Tibial artery (tissue), 4 donors: ENCODE data around the gene SYNGR3.
"Not testable (repeated sequence)": the region's sequence is repeated elsewhere in the genome, so short reads cannot be mapped to it uniquely, and the experiment has no call there.

Experiments used
- DNase-seq, 2 donors: peaks; one replicate each; pipeline ENCODE4 v3.0.0-alpha.2; 2019
- H3K27ac ChIP-seq, 2 donors: fragments of 200-600 bp; sonication (generic) in 1 of 2; 1 replicate in 1 of 2; 2 replicates in 1 of 2; pipeline ENCODE4 v1.5.1; 2018 to 2019; ENCODE audit warnings: mild to moderate bottlenecking in 1 of 2
- H3K27me3 ChIP-seq, 2 donors: fragments of 200-600 bp; sonication (generic) in 1 of 2; one replicate each; pipeline versions ENCODE4 v1.5.1 to v1.6.0; 2016 to 2019
- H3K36me3 ChIP-seq, 3 donors: fragments of 200-600 bp; sonication (generic) in 2 of 3; one replicate each; pipeline ENCODE4 v1.5.1; 2016 to 2019; ENCODE audit warnings: mild to moderate bottlenecking in 2 of 3
- H3K4me1 ChIP-seq, 4 donors: fragments of 200-600 bp; sonication (generic) in 2 of 4; 1 replicate in 3 of 4; 2 replicates in 1 of 4; pipeline ENCODE4 v1.5.1; 2016 to 2019
- H3K4me3 ChIP-seq, 2 donors: fragments of 200-600 bp; sonication (generic) in 1 of 2; 1 replicate in 1 of 2; 2 replicates in 1 of 2; pipeline ENCODE4 v1.5.1; 2018 to 2019; ENCODE audit warnings: mild to moderate bottlenecking in 2 of 2
- H3K9me3 ChIP-seq, 3 donors: fragments of 200-600 bp; sonication (generic) in 1 of 3; one replicate each; pipeline ENCODE4 v1.5.1; 2016 to 2019
- intact Hi-C: fragments of 100-400 bp; cut with DNase I; formaldehyde crosslinking; loops from one replicate; pipeline ENCODE4 v1.15.0; 2023; ENCODE audit warnings: low total_unique reads
- TF ChIP-seq, protein P1 (sequence below), 2 experiments: fragments of 200-600 bp in 1 of 2; fragments of 450-650 bp in 1 of 2; IDR thresholded peaks; one replicate each; pipeline ENCODE4 v1.5.1; 2017 to 2019; ENCODE audit warnings: antibody characterized with exemption in 2 of 2, mild to moderate bottlenecking in 1 of 2, moderate library complexity in 1 of 2

SYNGR3 gene

DNA sequence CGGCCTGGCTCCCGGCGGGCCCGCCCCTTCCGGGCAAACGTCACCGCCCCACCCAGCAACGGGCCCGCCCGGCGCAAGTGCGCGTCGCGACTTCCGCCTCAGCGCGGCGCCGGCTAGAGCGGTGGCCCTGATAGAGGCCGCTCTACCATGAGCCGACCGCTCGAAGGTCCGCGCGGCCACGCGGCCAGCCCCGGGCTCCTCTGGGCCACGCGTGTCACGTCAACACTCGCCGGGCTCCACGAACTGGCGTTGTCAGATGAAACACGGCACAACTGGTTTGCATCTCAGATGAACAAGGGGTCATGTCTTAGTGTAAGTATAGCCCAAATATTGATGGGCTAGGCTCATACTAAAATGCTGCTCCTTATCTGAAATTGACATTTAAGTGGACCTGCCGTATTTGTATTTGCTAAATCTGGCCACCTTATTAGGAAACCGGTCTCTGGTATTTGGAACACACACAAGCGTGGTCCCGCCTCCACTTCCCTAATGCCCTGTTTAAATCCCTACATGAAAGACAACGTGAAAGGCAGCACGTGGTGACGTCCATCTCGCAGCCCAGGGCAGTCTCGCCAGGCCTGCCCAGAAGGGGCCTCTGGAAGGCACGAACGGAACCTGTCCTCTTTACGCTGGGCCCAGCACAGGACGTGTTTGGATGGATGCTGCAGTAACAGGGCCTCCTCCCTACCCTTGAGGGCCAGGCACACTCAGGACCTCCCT is 20.2 kb downstream of the SYNGR3 start, which contains the start of gene ZNF598:
Gene ZNF598 (minus strand): TSS at position 31 of the 720 bp plus-strand sequence.
- Histone ChIP-seq H3K4me1 (peaks cover 0 to 48% (median 47%) of the 10 kb centered on the region in 4 donors), H3K4me3 (peak within 1 kb of the TSS; percentile 90 to 99), H3K27ac (peak within 1 kb of the TSS; percentile 84 to 92), H3K27me3 (no peaks in the 10 kb centered on the region), H3K9me3 (no peaks in the 10 kb centered on the region), H3K36me3 (peaks cover 0 to 6% (median 0%) of the 10 kb centered on the region in 3 donors)
- TF ChIP-seq, protein P1, sequence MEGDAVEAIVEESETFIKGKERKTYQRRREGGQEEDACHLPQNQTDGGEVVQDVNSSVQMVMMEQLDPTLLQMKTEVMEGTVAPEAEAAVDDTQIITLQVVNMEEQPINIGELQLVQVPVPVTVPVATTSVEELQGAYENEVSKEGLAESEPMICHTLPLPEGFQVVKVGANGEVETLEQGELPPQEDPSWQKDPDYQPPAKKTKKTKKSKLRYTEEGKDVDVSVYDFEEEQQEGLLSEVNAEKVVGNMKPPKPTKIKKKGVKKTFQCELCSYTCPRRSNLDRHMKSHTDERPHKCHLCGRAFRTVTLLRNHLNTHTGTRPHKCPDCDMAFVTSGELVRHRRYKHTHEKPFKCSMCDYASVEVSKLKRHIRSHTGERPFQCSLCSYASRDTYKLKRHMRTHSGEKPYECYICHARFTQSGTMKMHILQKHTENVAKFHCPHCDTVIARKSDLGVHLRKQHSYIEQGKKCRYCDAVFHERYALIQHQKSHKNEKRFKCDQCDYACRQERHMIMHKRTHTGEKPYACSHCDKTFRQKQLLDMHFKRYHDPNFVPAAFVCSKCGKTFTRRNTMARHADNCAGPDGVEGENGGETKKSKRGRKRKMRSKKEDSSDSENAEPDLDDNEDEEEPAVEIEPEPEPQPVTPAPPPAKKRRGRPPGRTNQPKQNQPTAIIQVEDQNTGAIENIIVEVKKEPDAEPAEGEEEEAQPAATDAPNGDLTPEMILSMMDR (IDR thresholded peaks at IDR 0.05): peak in 1 of 2 experiments; percentile 12
- peak; percentile 77 to 90 for DNase-seq
- intact Hi-C loops: no loop called here

DNA sequence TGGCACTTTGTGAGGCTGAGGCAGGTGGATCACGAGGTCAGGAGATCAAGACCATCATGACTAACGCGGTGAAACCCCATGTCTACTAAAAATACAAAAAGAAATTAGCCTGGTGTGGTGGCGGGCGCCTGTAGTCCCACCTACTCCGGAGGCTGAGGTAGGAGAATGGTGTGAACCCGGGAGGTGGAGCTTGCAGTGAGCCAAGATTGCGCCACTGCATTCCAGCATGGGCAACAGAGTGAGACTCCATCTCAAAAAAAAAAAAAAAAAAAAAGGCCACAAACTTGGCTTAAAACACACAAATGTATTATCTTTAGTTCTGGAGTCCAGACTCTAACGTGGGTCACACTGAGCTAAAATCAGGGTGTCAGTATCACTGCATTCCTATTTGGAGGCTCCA is 22.0 kb downstream of the SYNGR3 start:
- H3K4me3 ChIP-seq, H3K36me3 ChIP-seq, DNase-seq, intact Hi-C loops, H3K27ac ChIP-seq, H3K27me3 ChIP-seq, H3K9me3 ChIP-seq: not testable (repeated sequence)
- peaks cover 0 to 33% (median 30%) of the 10 kb centered on the region in 4 donors for H3K4me1 ChIP-seq

DNA sequence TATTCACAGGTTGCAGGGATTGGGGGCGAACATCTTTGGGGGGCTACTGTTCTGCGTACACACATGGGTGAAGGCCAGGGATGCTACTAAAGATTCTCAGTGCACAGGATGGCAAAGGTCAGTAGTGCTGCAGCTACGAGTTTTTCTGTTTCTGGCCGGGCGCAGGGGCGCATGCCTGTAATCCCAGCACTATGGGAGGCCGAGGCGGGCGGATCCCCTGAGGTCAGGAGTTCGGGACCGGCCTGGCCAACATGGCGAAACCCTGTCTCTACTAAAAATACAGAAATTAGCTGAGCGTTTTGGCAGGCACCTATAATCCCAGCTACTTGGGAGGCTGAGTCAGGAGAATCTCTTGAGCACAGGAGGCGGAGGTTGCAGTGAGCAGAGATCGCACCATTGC is 23.8 kb downstream of the SYNGR3 start:
- no peak overlapping the region for H3K4me3 ChIP-seq
- TF ChIP-seq, protein P1 (IDR thresholded peaks at IDR 0.05): no peak
- no peak overlapping the region for H3K27ac ChIP-seq
- peaks cover 0 to 11% of the 10 kb centered on the region in 2 donors for H3K27me3 ChIP-seq
- no peaks in the 10 kb centered on the region for H3K9me3 ChIP-seq
- no peaks in the 10 kb centered on the region for H3K36me3 ChIP-seq
- intact Hi-C loops: no loop called here
- DNase-seq: no peak
- H3K4me1 ChIP-seq: peaks cover 0 to 15% (median 12%) of the 10 kb centered on the region in 4 donors

DNA sequence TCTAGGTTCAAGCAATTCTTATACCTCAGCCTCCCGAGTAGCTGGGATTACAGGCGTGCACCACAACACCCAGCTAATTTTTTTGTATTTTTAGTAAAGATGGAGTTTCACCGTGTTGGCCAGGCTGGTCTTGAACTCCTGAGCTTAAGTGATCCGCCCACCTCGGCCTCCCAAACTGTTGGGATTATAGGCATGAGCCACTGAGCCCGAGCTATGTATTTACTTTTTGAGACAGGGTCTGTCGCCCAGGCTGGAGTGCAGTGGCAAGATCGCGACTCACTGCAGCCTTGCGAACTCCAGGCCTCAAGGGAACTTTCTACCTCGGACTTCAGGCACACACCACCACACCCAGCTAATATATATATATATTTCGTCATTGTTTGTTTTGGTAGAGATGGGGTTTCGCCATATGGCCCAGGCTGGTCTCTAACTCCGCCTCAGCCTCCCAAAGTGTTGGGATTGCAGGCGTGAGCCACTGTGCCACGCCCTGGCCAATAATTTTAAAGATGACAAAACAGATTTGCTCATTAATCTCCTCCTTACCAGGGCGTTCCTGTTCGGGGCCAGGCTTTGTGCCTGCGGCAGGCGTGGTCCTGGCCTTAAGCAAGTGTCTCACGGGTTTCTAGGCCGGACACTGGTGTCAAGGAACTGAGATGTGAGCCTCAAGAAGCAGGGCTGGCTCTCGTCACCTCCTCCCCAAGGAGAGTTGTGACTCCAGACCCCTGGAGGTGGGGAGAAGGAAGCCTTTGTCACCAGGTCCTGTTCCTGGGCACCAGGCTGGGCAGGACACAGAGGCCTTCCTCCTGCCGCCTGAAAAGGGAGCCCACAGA is 25.6 kb downstream of the SYNGR3 start:
- intact Hi-C loops: no loop called here
- Histone ChIP-seq H3K4me1 (peaks cover 0 to 15% (median 13%) of the 10 kb centered on the region in 4 donors), H3K9me3 (no peaks in the 10 kb centered on the region), H3K27me3 (peaks cover 0 to 29% of the 10 kb centered on the region in 2 donors), H3K36me3 (no peaks in the 10 kb centered on the region), H3K27ac (no peak overlapping the region), H3K4me3 (no peak overlapping the region)
- no peak for DNase-seq
- TF ChIP-seq, protein P1 (IDR thresholded peaks at IDR 0.05): no peak

GRCh38 chr16:2015947-2016208 is 26.1 kb downstream of the SYNGR3 start:
- DNase-seq: no peak
- TF ChIP-seq, protein P1 (IDR thresholded peaks at IDR 0.05): no peak
- no peaks in the 10 kb centered on the region for H3K9me3 ChIP-seq
- H3K4me3 ChIP-seq: no peak overlapping the region
- peaks cover 0 to 16% (median 14%) of the 10 kb centered on the region in 4 donors for H3K4me1 ChIP-seq
- intact Hi-C loops: no loop called here
- H3K27ac ChIP-seq: no peak overlapping the region
- H3K27me3 ChIP-seq: peaks cover 0 to 34% of the 10 kb centered on the region in 2 donors
- H3K36me3 ChIP-seq: no peaks in the 10 kb centered on the region

- Histone ChIP-seq H3K27ac (no peak overlapping the region), H3K9me3 (no peaks in the 10 kb centered on the region)
Measured at GRCh38 chr16:2016407-2016922, 26.7 kb downstream of the SYNGR3 start.

More at GRCh38 chr16:2016407-2016922, 26.7 kb downstream of the SYNGR3 start:
- DNase-seq: no peak
- intact Hi-C loops: no loop called here
- H3K36me3 ChIP-seq: no peaks in the 10 kb centered on the region
- peaks cover 0 to 40% of the 10 kb centered on the region in 2 donors for H3K27me3 ChIP-seq
- H3K4me3 ChIP-seq: no peak overlapping the region
- TF ChIP-seq, protein P1 (IDR thresholded peaks at IDR 0.05): no peak
- H3K4me1 ChIP-seq: peaks cover 0 to 16% (median 14%) of the 10 kb centered on the region in 4 donors
